Kidney epithelial cell (primary cell): ENCODE measurements around the gene ARF6. TPM values are rescaled to one million over a fixed set of nuclear protein-coding genes. Genes with fewer than 3 reads are reported as not detected.
"Not testable (repeated sequence)": the region's sequence is repeated elsewhere in the genome, so short reads cannot be mapped to it uniquely, and the experiment has no call there.

Experiments
- DNase-seq: peaks from one replicate; pipeline ENCODE4 v3.0.0-alpha.2; 2010; ENCODE audit warnings: low read depth
- H3K27me3 ChIP-seq: 2 replicates; pipeline ENCODE4 v1.6.0; 2011; ENCODE audit warnings: low read length; ENCODE audit not compliant: control insufficient read depth, insufficient read depth
- H3K36me3 ChIP-seq: 2 replicates; pipeline ENCODE4 v1.5.1; 2011; ENCODE audit warnings: low read length; ENCODE audit not compliant: control insufficient read depth, insufficient read depth
- H3K4me3 ChIP-seq: 2 replicates; pipeline ENCODE4 v1.5.1; 2011; ENCODE audit warnings: low read depth, mild to moderate bottlenecking, control low read depth, low read length
- total RNA-seq: library from RNA; depleted of rRNA; stranded (reverse); fragments of >200 nt; gene quantifications from 2 replicates; pipeline ENCODE4 v1.2.3, GENCODE V29; 2015
- TF ChIP-seq, protein P1 (sequence below): IDR thresholded peaks from 2 replicates; pipeline ENCODE4 v1.5.1; 2011; ENCODE audit warnings: mild to moderate bottlenecking, moderate library complexity, low read length, control low read depth, inconsistent platforms; ENCODE audit not compliant: insufficient read depth, poor library complexity, severe bottlenecking

Gene ARF6
- total RNA-seq, 1 donor from 2014 or later: 76.3 TPM

DNA sequence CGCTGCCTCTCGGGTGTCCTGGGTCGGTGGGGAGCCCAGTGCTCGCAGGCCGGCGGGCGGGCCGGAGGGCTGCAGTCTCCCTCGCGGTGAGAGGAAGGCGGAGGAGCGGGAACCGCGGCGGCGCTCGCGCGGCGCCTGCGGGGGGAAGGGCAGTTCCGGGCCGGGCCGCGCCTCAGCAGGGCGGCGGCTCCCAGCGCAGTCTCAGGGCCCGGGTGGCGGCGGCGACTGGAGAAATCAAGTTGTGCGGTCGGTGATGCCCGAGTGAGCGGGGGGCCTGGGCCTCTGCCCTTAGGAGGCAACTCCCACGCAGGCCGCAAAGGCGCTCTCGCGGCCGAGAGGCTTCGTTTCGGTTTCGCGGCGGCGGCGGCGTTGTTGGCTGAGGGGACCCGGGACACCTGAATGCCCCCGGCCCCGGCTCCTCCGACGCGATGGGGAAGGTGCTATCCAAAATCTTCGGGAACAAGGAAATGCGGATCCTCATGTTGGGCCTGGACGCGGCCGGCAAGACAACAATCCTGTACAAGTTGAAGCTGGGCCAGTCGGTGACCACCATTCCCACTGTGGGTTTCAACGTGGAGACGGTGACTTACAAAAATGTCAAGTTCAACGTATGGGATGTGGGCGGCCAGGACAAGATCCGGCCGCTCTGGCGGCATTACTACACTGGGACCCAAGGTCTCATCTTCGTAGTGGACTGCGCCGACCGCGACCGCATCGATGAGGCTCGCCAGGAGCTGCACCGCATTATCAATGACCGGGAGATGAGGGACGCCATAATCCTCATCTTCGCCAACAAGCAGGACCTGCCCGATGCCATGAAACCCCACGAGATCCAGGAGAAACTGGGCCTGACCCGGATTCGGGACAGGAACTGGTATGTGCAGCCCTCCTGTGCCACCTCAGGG, 679 bp downstream of the ARF6 start:
- peak overlapping the region; percentile 94 for H3K4me3 ChIP-seq
- no peak for DNase-seq
- no peaks in the 10 kb centered on the region for H3K36me3 ChIP-seq
- TF ChIP-seq, protein P1, sequence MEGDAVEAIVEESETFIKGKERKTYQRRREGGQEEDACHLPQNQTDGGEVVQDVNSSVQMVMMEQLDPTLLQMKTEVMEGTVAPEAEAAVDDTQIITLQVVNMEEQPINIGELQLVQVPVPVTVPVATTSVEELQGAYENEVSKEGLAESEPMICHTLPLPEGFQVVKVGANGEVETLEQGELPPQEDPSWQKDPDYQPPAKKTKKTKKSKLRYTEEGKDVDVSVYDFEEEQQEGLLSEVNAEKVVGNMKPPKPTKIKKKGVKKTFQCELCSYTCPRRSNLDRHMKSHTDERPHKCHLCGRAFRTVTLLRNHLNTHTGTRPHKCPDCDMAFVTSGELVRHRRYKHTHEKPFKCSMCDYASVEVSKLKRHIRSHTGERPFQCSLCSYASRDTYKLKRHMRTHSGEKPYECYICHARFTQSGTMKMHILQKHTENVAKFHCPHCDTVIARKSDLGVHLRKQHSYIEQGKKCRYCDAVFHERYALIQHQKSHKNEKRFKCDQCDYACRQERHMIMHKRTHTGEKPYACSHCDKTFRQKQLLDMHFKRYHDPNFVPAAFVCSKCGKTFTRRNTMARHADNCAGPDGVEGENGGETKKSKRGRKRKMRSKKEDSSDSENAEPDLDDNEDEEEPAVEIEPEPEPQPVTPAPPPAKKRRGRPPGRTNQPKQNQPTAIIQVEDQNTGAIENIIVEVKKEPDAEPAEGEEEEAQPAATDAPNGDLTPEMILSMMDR: no peak
- H3K27me3 ChIP-seq: no peaks in the 10 kb centered on the region

GRCh38 chr14:49894214-49895107, 1.6 kb downstream of the ARF6 start:
- H3K4me3 ChIP-seq: peak overlapping the region; percentile 94
- not testable (repeated sequence) for DNase-seq, H3K36me3 ChIP-seq

DNA sequence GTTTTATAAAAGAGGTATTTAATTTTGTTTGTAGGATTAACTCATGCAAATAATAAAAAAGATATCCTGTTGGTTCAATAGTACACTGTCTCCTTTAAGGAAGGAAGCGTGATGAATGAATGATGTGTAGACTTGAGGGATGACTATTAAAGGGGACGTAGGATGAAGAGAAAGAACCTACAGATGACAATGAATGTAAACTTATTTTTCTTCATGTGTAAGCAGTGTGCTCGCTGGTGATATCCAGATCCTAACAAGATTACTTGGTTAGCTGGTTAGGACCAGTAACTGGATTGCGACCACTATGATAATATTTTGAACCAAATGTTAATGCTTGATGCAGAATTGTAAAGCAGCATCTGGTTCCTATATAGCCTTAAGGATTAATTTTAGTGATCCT, 2.6 kb downstream of the ARF6 start:
- TF ChIP-seq, protein P1: no peak
- H3K27me3 ChIP-seq: no peaks in the 10 kb centered on the region

More at GRCh38 chr14:49894214-49895107, 1.6 kb downstream of the ARF6 start:
- H3K27me3 ChIP-seq: not testable (repeated sequence)

DNA sequence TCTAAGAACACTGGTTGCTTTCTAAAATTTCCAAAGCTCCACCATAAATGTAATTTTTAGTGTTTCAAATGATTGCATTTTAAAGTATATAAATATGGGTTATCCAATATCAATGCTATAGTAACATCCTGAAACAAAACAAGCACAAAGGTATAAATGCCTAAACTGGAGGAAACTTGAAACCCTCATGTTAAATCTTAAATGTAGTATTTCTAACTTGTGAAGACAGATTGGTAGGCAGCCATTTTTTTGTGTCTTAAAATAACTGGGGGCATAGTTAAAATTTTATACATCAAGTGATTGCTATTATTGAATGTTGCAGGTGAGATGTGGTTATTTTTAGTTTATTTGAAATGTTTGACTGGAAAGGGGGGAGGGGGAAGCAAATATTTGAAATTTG, 3.4 kb downstream of the ARF6 start:
- H3K4me3 ChIP-seq: peak overlapping the region; percentile 94
- not testable (repeated sequence) for DNase-seq, H3K36me3 ChIP-seq, H3K27me3 ChIP-seq

More for the DNA sequence above, 2.6 kb downstream of the ARF6 start:
- H3K36me3 ChIP-seq: no peaks in the 10 kb centered on the region
- no peak for DNase-seq
- H3K4me3 ChIP-seq: peak overlapping the region; percentile 94

DNA sequence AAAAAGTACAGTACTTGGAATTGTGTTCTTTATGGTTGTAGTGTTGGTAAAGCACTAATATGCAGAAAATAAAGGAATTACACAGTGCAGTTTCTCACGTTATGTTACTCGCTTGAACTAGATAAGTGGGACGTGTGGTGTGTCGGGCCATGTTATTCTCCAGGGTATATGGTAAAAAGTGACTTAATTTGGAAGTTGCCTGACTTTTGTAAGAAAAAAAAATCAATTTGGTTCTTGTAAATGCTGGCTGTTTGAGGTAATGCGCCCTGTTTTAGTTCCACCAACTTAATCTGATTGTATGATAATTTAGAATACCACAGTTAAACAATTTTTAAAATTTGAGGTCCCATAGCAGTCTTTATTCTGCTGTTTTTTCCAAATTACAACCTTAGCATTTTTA, 4.1 kb downstream of the ARF6 start:
- Histone ChIP-seq H3K4me3 (peak overlapping the region; percentile 30), H3K36me3 (no peaks in the 10 kb centered on the region), H3K27me3 (no peaks in the 10 kb centered on the region)
- TF ChIP-seq, protein P1: no peak
- no peak for DNase-seq

GRCh38 chr14:49897414-49897813, 4.5 kb downstream of the ARF6 start:
- TF ChIP-seq, protein P1: no peak
- DNase-seq: no peak
- H3K4me3 ChIP-seq: no peak overlapping the region
- no peaks in the 10 kb centered on the region for H3K36me3 ChIP-seq
- no peaks in the 10 kb centered on the region for H3K27me3 ChIP-seq
